ENCODE data around the gene NDST3.

- TF ChIP-seq CTCF (IDR thresholded peaks at IDR 0.05) (no peak), POLR2AphosphoS5 (IDR thresholded peaks at IDR 0.05) (no peak), POLR2A (IDR thresholded peaks at IDR 0.05) (no peak), EP300 (IDR thresholded peaks at IDR 0.05) (no peak)
Measured at GRCh38 chr4:118158763-118159375, 124.6 kb downstream of the NDST3 start.
